Upper lobe of left lung (tissue), 4 donors: Measurements from ENCODE around the gene MAP4K1.

Experiments
- CTCF ChIP-seq, 6 experiments: fragments of 450-650 bp in 4 of 6; fragments of 200-600 bp in 2 of 6; sonication (generic) in 2 of 6; IDR thresholded peaks; one replicate each; pipeline ENCODE4 v1.5.1; 2016 to 2019; ENCODE audit warnings: antibody characterized with exemption in 6 of 6
- EP300 ChIP-seq, 4 donors: sonication (generic); formaldehyde crosslinking; IDR thresholded peaks; one replicate each; pipeline ENCODE4 v1.5.1; 2017; ENCODE audit warnings: antibody characterized with exemption in 4 of 4, control low read depth in 2 of 4

GRCh38 chr19:38639679-38640078 is 21.9 kb upstream of the MAP4K1 start:
- TF ChIP-seq CTCF (IDR thresholded peaks at IDR 0.05) (no peak), EP300 (IDR thresholded peaks at IDR 0.05) (no peak)
